Effector memory CD4-positive, alpha-beta T cell (primary cell): Measurements from ENCODE around the gene GRIA4.

Experiments
- DNase-seq, 3 donors: peaks; one replicate each; pipeline ENCODE4 v3.0.0-alpha.2; 2020
- H3K27ac ChIP-seq: 2 replicates; pipeline ENCODE4 v1.7.0; 2013; ENCODE audit warnings: mild to moderate bottlenecking, low read length, moderate library complexity; ENCODE audit not compliant: insufficient read depth, poor library complexity, severe bottlenecking
- H3K27me3 ChIP-seq: replicated peaks from 2 replicates; pipeline ENCODE4 v1.7.0; 2013; ENCODE audit warnings: mild to moderate bottlenecking, low read length; ENCODE audit not compliant: insufficient read depth, control insufficient read depth, poor library complexity, severe bottlenecking
- H3K36me3 ChIP-seq: 2 replicates; pipeline ENCODE4 v1.7.0; 2013; ENCODE audit warnings: mild to moderate bottlenecking, low read length, moderate library complexity; ENCODE audit not compliant: control insufficient read depth, insufficient read depth
- H3K4me1 ChIP-seq: 2 replicates; pipeline ENCODE4 v1.7.0; 2013; ENCODE audit warnings: low read length, mild to moderate bottlenecking; ENCODE audit not compliant: control insufficient read depth, insufficient read depth, poor library complexity, severe bottlenecking
- H3K4me3 ChIP-seq: 2 replicates; pipeline ENCODE4 v1.7.0; 2013; ENCODE audit warnings: low read length, low read depth, mild to moderate bottlenecking; ENCODE audit not compliant: insufficient read depth, poor library complexity, severe bottlenecking
- H3K9me3 ChIP-seq: 2 replicates; pipeline ENCODE4 v1.7.0; 2013; ENCODE audit warnings: mild to moderate bottlenecking, low read length, moderate library complexity; ENCODE audit not compliant: control insufficient read depth

The GRIA4 gene

GRCh38 chr11:105799728-105800462 is 190.0 kb downstream of the GRIA4 start:
- Histone ChIP-seq H3K9me3 (peaks cover 3% of the 10 kb centered on the region), H3K4me3 (no peak overlapping the region), H3K27ac (no peak overlapping the region), H3K27me3 (no peaks in the 10 kb centered on the region), H3K4me1 (no peaks in the 10 kb centered on the region), H3K36me3 (no peaks in the 10 kb centered on the region)
- no peak for DNase-seq

GRCh38 chr11:105802390-105802789 is 192.5 kb downstream of the GRIA4 start:
- Histone ChIP-seq H3K4me3 (no peak overlapping the region), H3K36me3 (no peaks in the 10 kb centered on the region), H3K27me3 (no peaks in the 10 kb centered on the region), H3K4me1 (no peaks in the 10 kb centered on the region), H3K9me3 (peaks cover 3% of the 10 kb centered on the region), H3K27ac (no peak overlapping the region)
- no peak for DNase-seq

- no peak overlapping the region for H3K27ac ChIP-seq
- H3K4me1 ChIP-seq: no peaks in the 10 kb centered on the region
- no peak for DNase-seq
- H3K4me3 ChIP-seq: no peak overlapping the region
- no peaks in the 10 kb centered on the region for H3K36me3 ChIP-seq
- H3K9me3 ChIP-seq: no peaks in the 10 kb centered on the region
- no peaks in the 10 kb centered on the region for H3K27me3 ChIP-seq
Observed at GRCh38 chr11:105811242-105811641, 201.4 kb downstream of the GRIA4 start.

- Histone ChIP-seq H3K27ac (no peak overlapping the region), H3K27me3 (no peaks in the 10 kb centered on the region), H3K36me3 (no peaks in the 10 kb centered on the region), H3K4me3 (no peak overlapping the region), H3K9me3 (no peaks in the 10 kb centered on the region), H3K4me1 (no peaks in the 10 kb centered on the region)
- DNase-seq: no peak
Observed at GRCh38 chr11:105821372-105821771, 211.5 kb downstream of the GRIA4 start.

GRCh38 chr11:105821781-105822180 is 211.9 kb downstream of the GRIA4 start:
- no peaks in the 10 kb centered on the region for H3K27me3 ChIP-seq
- DNase-seq: no peak
- H3K4me1 ChIP-seq: no peaks in the 10 kb centered on the region
- no peaks in the 10 kb centered on the region for H3K36me3 ChIP-seq
- H3K4me3 ChIP-seq: no peak overlapping the region
- no peaks in the 10 kb centered on the region for H3K9me3 ChIP-seq
- H3K27ac ChIP-seq: no peak overlapping the region

- Histone ChIP-seq H3K4me3 (no peak overlapping the region), H3K9me3 (no peaks in the 10 kb centered on the region), H3K27ac (no peak overlapping the region), H3K36me3 (no peaks in the 10 kb centered on the region), H3K27me3 (no peaks in the 10 kb centered on the region), H3K4me1 (no peaks in the 10 kb centered on the region)
- DNase-seq: no peak
Observed at GRCh38 chr11:105823495-105824033, 213.7 kb downstream of the GRIA4 start.

- Histone ChIP-seq H3K27me3 (no peaks in the 10 kb centered on the region), H3K4me1 (no peaks in the 10 kb centered on the region), H3K9me3 (no peaks in the 10 kb centered on the region), H3K4me3 (no peak overlapping the region), H3K27ac (no peak overlapping the region), H3K36me3 (no peaks in the 10 kb centered on the region)
- no peak for DNase-seq
Observed at GRCh38 chr11:105824457-105825013, 214.7 kb downstream of the GRIA4 start.

- Histone ChIP-seq H3K4me3 (no peak overlapping the region), H3K27me3 (no peaks in the 10 kb centered on the region), H3K4me1 (no peaks in the 10 kb centered on the region), H3K36me3 (no peaks in the 10 kb centered on the region), H3K9me3 (no peaks in the 10 kb centered on the region), H3K27ac (no peak overlapping the region)
- no peak for DNase-seq
Observed at GRCh38 chr11:105825141-105825540, 215.3 kb downstream of the GRIA4 start.

- no peak for DNase-seq
- Histone ChIP-seq H3K27ac (no peak overlapping the region), H3K4me1 (no peaks in the 10 kb centered on the region), H3K27me3 (no peaks in the 10 kb centered on the region), H3K36me3 (no peaks in the 10 kb centered on the region), H3K4me3 (no peak overlapping the region), H3K9me3 (no peaks in the 10 kb centered on the region)
Observed at GRCh38 chr11:105827906-105828305, 218.0 kb downstream of the GRIA4 start.

- no peaks in the 10 kb centered on the region for H3K27me3 ChIP-seq
Observed at GRCh38 chr11:105829084-105829483, 219.2 kb downstream of the GRIA4 start.

More at GRCh38 chr11:105829084-105829483, 219.2 kb downstream of the GRIA4 start:
- H3K9me3 ChIP-seq: no peaks in the 10 kb centered on the region
- H3K4me3 ChIP-seq: no peak overlapping the region
- no peaks in the 10 kb centered on the region for H3K36me3 ChIP-seq
- no peaks in the 10 kb centered on the region for H3K4me1 ChIP-seq
- no peak overlapping the region for H3K27ac ChIP-seq
- no peak for DNase-seq
